GM18505 (cell line): Measurements from ENCODE around the gene NAB1.

Source experiments
- ATAC-seq: cut with Tn5 transposase; IDR thresholded peaks from one replicate; pipeline ENCODE4 v1.9.1; 2021; ENCODE audit not compliant: unreplicated experiment
- POLR2A ChIP-seq: IDR thresholded peaks from 4 replicates; pipeline ENCODE4 v1.6.1; 2011; ENCODE audit warnings: borderline replicate concordance; ENCODE audit not compliant: insufficient read depth, insufficient read length; ENCODE audit errors: extremely low read depth

NAB1 gene

GRCh38 chr2:190627448-190628412, 21.2 kb upstream of the NAB1 start:
- peak; percentile 79 for ATAC-seq
- TF ChIP-seq POLR2A: no peak

DNA sequence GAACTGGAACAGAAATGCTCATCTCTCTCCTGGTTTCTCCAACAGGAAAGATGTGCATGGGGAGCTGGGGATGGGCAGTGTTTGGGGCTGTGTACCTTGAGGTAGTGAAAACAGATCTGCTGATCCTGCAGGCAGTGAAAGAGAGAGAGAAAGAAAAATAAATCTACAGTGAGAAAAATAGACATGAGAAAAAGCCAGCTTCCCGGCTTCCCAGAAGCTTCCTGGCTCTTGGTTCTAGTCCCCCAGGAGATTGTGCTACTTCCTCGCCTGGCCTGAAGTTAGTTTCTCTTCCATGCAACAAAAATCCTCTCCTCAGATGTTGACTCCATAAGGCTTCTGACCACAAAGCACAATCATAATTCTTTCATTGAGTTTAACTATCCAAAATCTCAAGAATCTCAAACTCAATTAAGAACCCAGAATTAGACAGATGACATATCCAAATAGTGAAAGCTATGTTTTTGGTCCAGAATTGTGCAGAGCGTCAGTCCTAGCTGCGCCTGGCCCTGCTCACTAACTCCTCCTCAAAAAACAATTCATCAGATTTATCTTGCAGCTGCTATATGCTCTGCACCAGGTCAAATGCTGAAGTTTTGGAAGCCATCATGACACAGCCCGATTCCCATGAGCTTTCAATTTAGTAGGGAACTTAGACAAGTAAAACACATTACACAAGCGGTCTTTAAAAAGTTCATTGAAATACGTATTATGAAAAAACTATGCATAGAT, 20.1 kb upstream of the NAB1 start:
- TF ChIP-seq POLR2A: no peak
- no peak for ATAC-seq

DNA sequence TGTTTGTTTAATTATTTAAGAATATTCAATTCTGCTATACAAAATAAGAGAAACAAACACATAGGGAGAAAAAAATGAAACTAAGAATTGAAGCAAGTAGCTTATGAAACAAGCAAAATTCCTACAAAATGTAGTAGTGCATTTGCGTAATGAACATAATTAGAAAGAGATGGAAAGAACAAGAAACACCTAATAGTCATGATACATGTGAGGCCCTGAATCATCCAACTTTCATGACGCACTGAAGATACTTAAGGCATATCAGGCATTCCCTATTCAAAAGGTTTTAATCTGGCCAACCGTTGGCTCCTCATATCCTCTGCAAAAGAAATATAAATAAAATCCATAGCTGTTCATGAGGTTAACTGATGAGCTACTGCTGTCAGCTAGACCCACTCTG, 14.5 kb upstream of the NAB1 start:
- TF ChIP-seq POLR2A: no peak
- no peak for ATAC-seq

GRCh38 chr2:190635781-190636180, 13.1 kb upstream of the NAB1 start:
- no peak for TF ChIP-seq POLR2A
- no peak for ATAC-seq

- ATAC-seq: no peak
- no peak for TF ChIP-seq POLR2A
Measured at GRCh38 chr2:190636361-190636760, 12.5 kb upstream of the NAB1 start.

DNA sequence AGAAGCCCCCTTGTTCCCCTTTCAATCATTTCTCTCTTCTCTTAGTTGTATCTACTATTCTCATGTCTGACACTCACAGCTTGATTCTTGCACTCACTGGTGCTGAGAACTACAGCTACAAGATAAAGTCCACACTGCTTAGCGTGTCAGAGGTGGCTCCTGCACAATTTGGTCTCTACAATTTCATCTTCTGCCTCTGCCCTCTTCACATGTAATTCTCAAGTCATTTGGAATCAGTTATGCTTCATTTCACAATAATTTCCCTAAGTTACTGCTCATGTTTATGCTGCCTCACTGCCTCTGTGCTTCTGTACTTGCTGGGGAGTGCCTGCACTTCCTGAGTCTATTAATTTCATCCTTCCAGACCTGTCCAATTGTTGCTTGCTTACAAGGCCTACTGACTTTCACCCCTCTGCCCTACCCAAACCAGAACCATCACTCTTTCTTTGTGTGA, 11.6 kb upstream of the NAB1 start:
- no peak for TF ChIP-seq POLR2A
- no peak for ATAC-seq

DNA sequence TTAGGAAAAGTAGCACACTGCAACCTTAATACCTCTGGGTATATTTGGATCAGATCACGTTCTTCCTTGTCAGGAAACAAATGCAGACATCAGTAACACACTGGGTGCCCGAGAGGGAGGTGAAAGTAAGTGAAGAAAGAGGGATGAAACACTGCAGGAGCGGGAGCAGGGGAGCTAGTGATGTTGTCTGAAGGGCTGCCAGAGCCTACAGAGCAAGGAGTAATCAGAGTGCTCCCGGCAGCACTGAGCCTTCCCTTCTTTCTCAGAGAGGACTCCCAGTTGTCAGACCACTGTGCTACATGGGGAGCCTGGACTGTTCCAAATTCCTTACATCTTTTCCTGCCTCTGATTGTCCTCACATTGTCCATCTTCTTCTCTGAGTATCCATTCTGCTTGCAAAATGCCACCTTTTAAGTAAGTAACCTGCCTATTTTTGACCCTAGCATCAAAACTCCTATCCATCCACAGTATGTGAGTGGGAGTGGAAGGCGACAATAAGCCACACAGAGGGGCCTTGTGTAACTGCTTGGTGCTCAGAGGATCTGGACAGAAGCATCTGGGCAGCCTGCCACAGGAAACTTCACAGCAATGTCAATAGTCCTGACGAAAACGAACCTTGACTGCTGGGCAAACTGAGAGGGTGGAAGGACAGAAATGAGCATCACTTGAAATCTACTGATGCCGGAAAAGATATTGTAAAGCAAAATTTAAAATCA, 10.8 kb upstream of the NAB1 start:
- no peak for ATAC-seq
- TF ChIP-seq POLR2A: no peak

DNA sequence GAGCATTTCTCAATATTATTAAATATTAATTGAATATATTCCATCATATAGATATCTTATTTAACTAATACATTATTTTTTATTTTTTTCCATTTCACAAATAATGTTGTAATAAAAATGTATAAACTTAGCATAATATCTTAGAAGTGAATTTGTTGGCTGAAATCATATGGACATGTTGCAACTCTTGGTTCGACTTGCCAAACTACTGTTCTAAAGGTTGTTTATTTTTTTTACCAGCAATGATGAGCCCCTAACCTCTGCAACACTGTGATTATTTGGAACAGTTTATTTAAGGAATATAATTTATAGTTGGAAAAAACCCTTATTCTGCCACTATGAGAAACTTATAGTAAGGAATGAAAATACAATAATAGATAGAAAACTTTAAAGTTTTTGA, 8.8 kb upstream of the NAB1 start:
- ATAC-seq: no peak
- TF ChIP-seq POLR2A: no peak

GRCh38 chr2:190641469-190641868, 7.4 kb upstream of the NAB1 start:
- no peak for TF ChIP-seq POLR2A
- no peak for ATAC-seq

DNA sequence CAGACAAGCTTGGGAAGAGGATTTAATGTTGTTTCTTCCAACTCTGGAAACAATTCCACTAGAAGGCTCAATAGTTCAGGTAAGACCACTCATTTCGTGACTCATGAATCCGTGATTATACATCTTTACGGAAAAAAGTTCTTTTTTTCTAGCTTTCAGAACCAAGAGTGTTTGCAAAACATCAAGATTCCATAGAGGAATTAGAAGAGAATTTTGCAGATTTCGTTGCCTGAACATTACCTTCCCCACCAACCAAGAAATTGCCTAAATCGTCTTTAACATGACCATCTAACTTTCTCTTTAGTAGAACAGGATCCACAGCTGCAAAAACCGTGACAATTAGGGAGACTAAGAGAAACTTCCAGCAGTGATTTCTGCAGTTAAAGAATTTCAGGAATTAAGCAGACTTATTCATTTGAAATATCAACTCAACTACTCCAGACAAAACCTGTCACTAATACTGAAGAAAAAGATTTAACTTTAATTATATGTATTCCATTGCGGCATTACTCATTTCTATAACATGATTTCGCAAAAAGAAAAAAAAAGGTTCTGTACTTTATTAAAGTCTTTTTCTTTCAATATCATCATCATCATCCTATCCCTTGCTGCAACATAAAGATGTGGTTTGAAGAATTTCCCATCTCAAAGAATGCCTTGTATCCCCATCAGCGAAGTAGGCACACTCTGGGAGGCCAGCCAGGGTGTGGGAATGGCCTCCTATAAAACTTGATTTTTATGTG, 1.9 kb upstream of the NAB1 start:
- no peak for TF ChIP-seq POLR2A
- no peak for ATAC-seq

GRCh38 chr2:190648289-190649034, 421 bp upstream of the NAB1 start:
- TF ChIP-seq POLR2A: peak; percentile 32
- ATAC-seq: peak; percentile 75

GRCh38 chr2:190649798-190650390, 1.0 kb downstream of the NAB1 start:
- ATAC-seq: no peak
- no peak for TF ChIP-seq POLR2A
